SK-N-SH (cell line): ENCODE measurements around the gene SLC35A4. TPM values are rescaled to one million over a fixed set of nuclear protein-coding genes. Genes with fewer than 3 reads are reported as not detected.

Experiments used
- CTCF ChIA-PET: fragments of 300-600, 350-600 bp; formaldehyde crosslinking; extraction: SDS; loops from one replicate; lab custom pipeline; 2021; lab: Yijun Ruan, JAX
- POLR2A ChIA-PET: fragments of 350-600 bp; sonication (Branson Sonifier 250); formaldehyde crosslinking; extraction: SDS; loops from one replicate; lab custom pipeline; 2020; ENCODE audit warnings: antibody characterized with exemption, inconsistent platforms; lab: Yijun Ruan, JAX
- DNase-seq: peaks from one replicate; pipeline ENCODE4 v3.0.0; 2012
- H2AFZ ChIP-seq: fragments of 200-600 bp; sonication (generic); 2 replicates; pipeline ENCODE4 v1.8.1; 2016; ENCODE audit warnings: antibody characterized with exemption, mild to moderate bottlenecking, low read depth
- H3F3A ChIP-seq: fragments of 200-600 bp; sonication (generic); replicated peaks from 2 replicates; pipeline ENCODE3; 2016; ENCODE audit warnings: antibody characterized with exemption, mild to moderate bottlenecking; ENCODE audit not compliant: insufficient read depth
- H3K27ac ChIP-seq, 2 experiments: fragments of 200-500 bp in 1 of 2; fragments of 200-600 bp in 1 of 2; sonication (Bioruptor generic) in 1 of 2; sonication (generic), shearing (Covaris generic) in 1 of 2; 2 replicates each; pipeline versions ENCODE4 v1.5.1 to v1.6.1; 2014 to 2016; ENCODE audit warnings: low read depth in 2 of 2, inconsistent platforms in 1 of 2, low read length in 1 of 2, mild to moderate bottlenecking in 1 of 2, mixed read lengths in 1 of 2
- H3K27me3 ChIP-seq: fragments of 200-600 bp; sonication (generic), shearing (Covaris generic); 2 replicates; pipeline ENCODE4 v1.6.1; 2016; ENCODE audit warnings: mixed run types; ENCODE audit not compliant: insufficient read depth
- H3K36me3 ChIP-seq, 2 experiments: fragments of 200-500 bp in 1 of 2; fragments of 200-600 bp in 1 of 2; sonication (Bioruptor generic) in 1 of 2; sonication (generic) in 1 of 2; replicated peaks in 1 of 2; 2 replicates each; pipeline versions ENCODE3 to v1.5.1; 2014 to 2016; ENCODE audit warnings: low read length in 1 of 2, mild to moderate bottlenecking in 1 of 2; ENCODE audit not compliant: insufficient read depth in 2 of 2, control insufficient read depth in 1 of 2
- H3K4me1 ChIP-seq, 2 experiments: fragments of 200-500 bp in 1 of 2; fragments of 200-600 bp in 1 of 2; sonication (Bioruptor generic) in 1 of 2; sonication (generic), shearing (Covaris generic) in 1 of 2; 2 replicates each; pipeline versions ENCODE4 v1.5.1 to v1.6.1; 2014 to 2016; ENCODE audit warnings: low read depth in 1 of 2, low read length in 1 of 2, mixed run types in 1 of 2; ENCODE audit not compliant: insufficient read depth in 2 of 2, control insufficient read depth in 1 of 2
- H3K4me2 ChIP-seq: fragments of 200-600 bp; sonication (generic), shearing (Covaris generic); 2 replicates; pipeline ENCODE4 v1.6.1; 2017; ENCODE audit warnings: mixed run types
- H3K4me3 ChIP-seq, 2 experiments: fragments of 200-500 bp in 1 of 2; fragments of 200-600 bp in 1 of 2; sonication (Bioruptor generic) in 1 of 2; sonication (generic), shearing (Covaris generic) in 1 of 2; 2 replicates each; pipeline versions ENCODE4 v1.5.1 to v1.8.1; 2014 to 2016; ENCODE audit warnings: low read depth in 2 of 2, inconsistent platforms in 1 of 2, low read length in 1 of 2, mild to moderate bottlenecking in 1 of 2, mixed read lengths in 1 of 2, moderate library complexity in 1 of 2
- H3K79me2 ChIP-seq: fragments of 200-600 bp; sonication (generic); 2 replicates; pipeline ENCODE4 v1.8.1; 2017; ENCODE audit warnings: mild to moderate bottlenecking; ENCODE audit not compliant: insufficient read depth
- H3K9ac ChIP-seq: fragments of 200-600 bp; sonication (generic); 2 replicates; pipeline ENCODE4 v1.6.1; 2017; ENCODE audit warnings: mixed run types
- H3K9me2 ChIP-seq: fragments of 200-600 bp; sonication (generic); 2 replicates; pipeline ENCODE4 v1.6.1; 2017; ENCODE audit warnings: mixed run types
- H3K9me3 ChIP-seq: fragments of 200-600 bp; sonication (generic); 2 replicates; pipeline ENCODE4 v1.6.1; 2017; ENCODE audit warnings: mixed run types, mild to moderate bottlenecking, moderate library complexity
- H4K20me1 ChIP-seq: fragments of 200-600 bp; sonication (generic); 2 replicates; pipeline ENCODE4 v1.6.1; 2017; ENCODE audit warnings: mild to moderate bottlenecking, mixed run types; ENCODE audit not compliant: insufficient read depth
- ELF1 ChIP-seq: IDR thresholded peaks from 2 replicates; pipeline ENCODE4 v1.4.0; 2012
- EP300 ChIP-seq, 2 experiments: IDR thresholded peaks; 2 replicates each; pipeline versions ENCODE4 v1.4.0 to v1.6.1; 2012; ENCODE audit warnings: borderline replicate concordance in 1 of 2, low read depth in 1 of 2, low read length in 1 of 2
- EZH2phosphoT487 ChIP-seq: fragments of 200-600 bp; sonication (generic); IDR thresholded peaks from 2 replicates; pipeline ENCODE4 v1.6.1; 2017; ENCODE audit warnings: low read depth, mixed run types, mild to moderate bottlenecking, antibody characterized with exemption, moderate library complexity, borderline replicate concordance
- FOSL2 ChIP-seq: IDR thresholded peaks from 2 replicates; pipeline ENCODE4 v1.4.0; 2012; ENCODE audit warnings: low read depth, mild to moderate bottlenecking, moderate library complexity, borderline replicate concordance
- GABPA ChIP-seq: IDR thresholded peaks from 2 replicates; pipeline ENCODE4 v1.4.0; 2012; ENCODE audit warnings: low read depth, mild to moderate bottlenecking
- MAX ChIP-seq: IDR thresholded peaks from 2 replicates; pipeline ENCODE4 v1.4.0; 2012; ENCODE audit warnings: low read depth
- MXI1 ChIP-seq: IDR thresholded peaks from 2 replicates; pipeline ENCODE4 v1.6.1; 2012; ENCODE audit warnings: mild to moderate bottlenecking, low read depth, low read length, improper control_type of control experiment
- NFIC ChIP-seq: IDR thresholded peaks from 2 replicates; pipeline ENCODE4 v1.4.0; 2012; ENCODE audit warnings: borderline replicate concordance
- NRF1 ChIP-seq: IDR thresholded peaks from 2 replicates; pipeline ENCODE4 v1.6.1; 2012; ENCODE audit warnings: low read depth, mild to moderate bottlenecking, low read length
- SMC3 ChIP-seq: IDR thresholded peaks from 2 replicates; pipeline ENCODE4 v1.6.1; 2012; ENCODE audit warnings: low read depth, low read length, improper control_type of control experiment
- TAF1 ChIP-seq: IDR thresholded peaks from 2 replicates; pipeline ENCODE4 v1.6.1; 2012; ENCODE audit warnings: low read depth, mild to moderate bottlenecking, low read length, moderate library complexity, borderline replicate concordance
- TCF12 ChIP-seq: IDR thresholded peaks from 2 replicates; pipeline ENCODE4 v1.4.0; 2012
- TEAD4 ChIP-seq: IDR thresholded peaks from 2 replicates; pipeline ENCODE4 v1.4.0; 2012; ENCODE audit warnings: mild to moderate bottlenecking, borderline replicate concordance; ENCODE audit not compliant: insufficient read depth
- USF1 ChIP-seq: IDR thresholded peaks from 2 replicates; pipeline ENCODE4 v1.4.0; 2012; ENCODE audit warnings: low read depth, borderline replicate concordance
- WGBS: methylation state at CpG from one replicate; pipeline ENCODE4 v1.1.6; 2017; ENCODE audit warnings: low lambda C conversion rate; 5-methylcytosine and 5-hydroxymethylcytosine counted together
- polyA plus RNA-seq, 3 experiments: library from polyadenylated mRNA; depleted of rRNA; stranded (reverse); fragments of >200 nt; gene quantifications; 2 replicates each; pipeline ENCODE4 v1.2.3, GENCODE V29; 2012
- TF ChIP-seq, protein P1 (sequence below): IDR thresholded peaks from 2 replicates; pipeline ENCODE4 v1.4.0; 2012; ENCODE audit warnings: low read depth, borderline replicate concordance

SLC35A4 gene
- polyA plus RNA-seq, 1 of the 3 experiments (the other 2 are of a cell fraction), result 56.2 TPM

- Histone ChIP-seq H3K4me1 (peaks cover 0 to 3% of the 10 kb centered on the region in 2 experiments; a peak in 1 of 4 replicates), H3K4me3 (no peak overlapping the region), H2AFZ (no peak overlapping the region; the same call in 1 of the 2 replicates), H3F3A (no peaks in the 10 kb centered on the region), H3K9ac (no peak overlapping the region), H3K27me3 (no peaks in the 10 kb centered on the region), H3K79me2 (no peaks in the 10 kb centered on the region), H3K4me2 (no peak overlapping the region), H3K9me3 (no peaks in the 10 kb centered on the region), H3K36me3 (no peaks in the 10 kb centered on the region), H3K9me2 (no peaks in the 10 kb centered on the region), H4K20me1 (no peaks in the 10 kb centered on the region), H3K27ac (no peak overlapping the region)
- 53% methylated on average over 5 of the region's 5 CpGs for WGBS
- TF ChIP-seq, protein P1, sequence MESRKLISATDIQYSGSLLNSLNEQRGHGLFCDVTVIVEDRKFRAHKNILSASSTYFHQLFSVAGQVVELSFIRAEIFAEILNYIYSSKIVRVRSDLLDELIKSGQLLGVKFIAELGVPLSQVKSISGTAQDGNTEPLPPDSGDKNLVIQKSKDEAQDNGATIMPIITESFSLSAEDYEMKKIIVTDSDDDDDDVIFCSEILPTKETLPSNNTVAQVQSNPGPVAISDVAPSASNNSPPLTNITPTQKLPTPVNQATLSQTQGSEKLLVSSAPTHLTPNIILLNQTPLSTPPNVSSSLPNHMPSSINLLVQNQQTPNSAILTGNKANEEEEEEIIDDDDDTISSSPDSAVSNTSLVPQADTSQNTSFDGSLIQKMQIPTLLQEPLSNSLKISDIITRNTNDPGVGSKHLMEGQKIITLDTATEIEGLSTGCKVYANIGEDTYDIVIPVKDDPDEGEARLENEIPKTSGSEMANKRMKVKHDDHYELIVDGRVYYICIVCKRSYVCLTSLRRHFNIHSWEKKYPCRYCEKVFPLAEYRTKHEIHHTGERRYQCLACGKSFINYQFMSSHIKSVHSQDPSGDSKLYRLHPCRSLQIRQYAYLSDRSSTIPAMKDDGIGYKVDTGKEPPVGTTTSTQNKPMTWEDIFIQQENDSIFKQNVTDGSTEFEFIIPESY, result no peak
- no peak for TF ChIP-seq GABPA
- TF ChIP-seq EZH2phosphoT487, result no peak
- TF ChIP-seq NRF1, result no peak
- no peak for TF ChIP-seq SMC3
- no peak for TF ChIP-seq FOSL2
- POLR2A ChIA-PET, result no interaction called here
- CTCF ChIA-PET, result interaction anchor here (1.7 kb wide), 1 partner anchor 51 kb away, joined by 4 read pairs; no protein-coding TSS in a partner anchor
- no peak for DNase-seq
These were observed 31.1 kb downstream of the SLC35A4 start for GRCh38 chr5:140595538-140596300.

DNA sequence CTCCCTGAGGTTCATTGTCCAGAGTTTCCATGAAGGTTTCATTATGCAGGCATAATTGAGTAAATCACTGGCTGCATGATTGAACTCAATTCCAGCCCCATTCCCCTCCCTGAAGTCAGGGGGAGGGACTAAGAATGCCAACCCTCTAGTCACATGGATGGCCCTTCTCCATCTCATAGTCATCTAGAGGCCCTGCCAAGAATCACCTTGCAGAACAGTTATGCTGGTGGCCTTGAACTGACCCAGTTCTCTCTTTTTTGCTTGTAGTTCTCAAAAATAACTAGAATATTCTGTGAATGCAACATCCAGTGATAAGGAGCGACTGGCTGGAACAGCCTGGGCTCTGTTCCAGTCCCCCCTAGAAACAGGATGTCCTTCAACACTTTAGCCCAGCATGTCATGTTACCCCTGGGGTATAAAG, 31.7 kb downstream of the SLC35A4 start:
- H2AFZ ChIP-seq, result no peak overlapping the region
- POLR2A ChIA-PET, result interaction anchor here (1.1 kb wide), 1 partner anchor 26 kb away, joined by 3 read pairs; no protein-coding TSS in a partner anchor
- peaks cover 0 to 3% of the 10 kb centered on the region in 2 experiments; a peak in 1 of 4 replicates for H3K4me1 ChIP-seq
- H3F3A ChIP-seq, result no peaks in the 10 kb centered on the region
- H3K4me2 ChIP-seq, result no peak overlapping the region
- WGBS, result 69% methylated on average over 1 of the region's 1 CpG
- no peaks in the 10 kb centered on the region for H3K79me2 ChIP-seq
- no peaks in the 10 kb centered on the region for H3K9me2 ChIP-seq
- H3K4me3 ChIP-seq, result no peak overlapping the region
- H4K20me1 ChIP-seq, result no peaks in the 10 kb centered on the region
- DNase-seq, result no peak
- CTCF ChIA-PET, result interaction anchor here (1.7 kb wide), 1 partner anchor 50 kb away, joined by 4 read pairs; no protein-coding TSS in a partner anchor
- TF ChIP-seq ELF1 (no peak), MAX (no peak), GABPA (no peak), MXI1 (no peak), TCF12 (no peak), NRF1 (no peak), EZH2phosphoT487 (no peak), EP300 (IDR thresholded peaks at IDR 0.05; ENCODE audit: borderline replicate concordance in 1 of 2, low read depth in 1 of 2, low read length in 1 of 2) (no peak), TAF1 (no peak), USF1 (no peak), NFIC (no peak), TEAD4 (no peak)
- TF ChIP-seq, protein P1, result no peak
- H3K9ac ChIP-seq, result no peak overlapping the region
- no peaks in the 10 kb centered on the region for H3K27me3 ChIP-seq
- no peak overlapping the region for H3K27ac ChIP-seq
- no peaks in the 10 kb centered on the region for H3K9me3 ChIP-seq
- H3K36me3 ChIP-seq, result no peaks in the 10 kb centered on the region
